GM18867 (cell line): ENCODE data around the gene IGFLR1.

Experiments used
- ATAC-seq: cut with Tn5 transposase; IDR thresholded peaks from one replicate; pipeline ENCODE4 v1.9.1; 2021; ENCODE audit warnings: mild to moderate bottlenecking, moderate library complexity; ENCODE audit not compliant: unreplicated experiment

IGFLR1 gene

GRCh38 chr19:35740423-35741202, 1.6 kb downstream of the IGFLR1 start:
- ATAC-seq, result peak; percentile 50

- ATAC-seq, result no peak
Measured at GRCh38 chr19:35740108-35740422, 2.2 kb downstream of the IGFLR1 start.

GRCh38 chr19:35739275-35740107, 2.8 kb downstream of the IGFLR1 start:
- no peak for ATAC-seq

- ATAC-seq, result no peak
Measured at GRCh38 chr19:35738887-35739229, 3.4 kb downstream of the IGFLR1 start.

GRCh38 chr19:35738021-35738886, 4.0 kb downstream of the IGFLR1 start:
- ATAC-seq, result no peak

- no peak for ATAC-seq
Measured at GRCh38 chr19:35736913-35737886, 5.1 kb downstream of the IGFLR1 start.

- ATAC-seq, result no peak
Measured at GRCh38 chr19:35734889-35735288, 7.4 kb downstream of the IGFLR1 start.

GRCh38 chr19:35734273-35734672, 8.0 kb downstream of the IGFLR1 start:
- ATAC-seq, result no peak

- no peak for ATAC-seq
Measured at GRCh38 chr19:35733180-35734125, 8.8 kb downstream of the IGFLR1 start.

- no peak for ATAC-seq
Measured at GRCh38 chr19:35732540-35733179, 9.6 kb downstream of the IGFLR1 start.

GRCh38 chr19:35731779-35732405, 10.4 kb downstream of the IGFLR1 start:
- no peak for ATAC-seq

GRCh38 chr19:35731353-35731752, 10.9 kb downstream of the IGFLR1 start:
- ATAC-seq, result no peak

GRCh38 chr19:35730326-35730725, 11.9 kb downstream of the IGFLR1 start:
- ATAC-seq, result no peak

GRCh38 chr19:35729763-35730162, 12.5 kb downstream of the IGFLR1 start:
- no peak for ATAC-seq

GRCh38 chr19:35729021-35729420, 13.2 kb downstream of the IGFLR1 start:
- ATAC-seq, result no peak

- ATAC-seq, result no peak
Measured at GRCh38 chr19:35727956-35728706, 14.1 kb downstream of the IGFLR1 start.
